ENCODE measurements around the gene SRSF2. TPM values are rescaled to one million over a fixed set of nuclear protein-coding genes. Genes with fewer than 3 reads are reported as not detected.
"Not testable (repeated sequence)": the region's sequence is repeated elsewhere in the genome, so short reads cannot be mapped to it uniquely, and the experiment has no call there.

The SRSF2 gene
- total RNA-seq, 2 experiments from 2014 or later = 376 to 384 TPM

GRCh38 chr17:76725580-76726230, 11.4 kb downstream of the SRSF2 start:
- POLR2A ChIA-PET = interaction anchor here (1.0 to 5.6 kb wide), 9 partner anchors 9 to 169 kb away, joined by 3 to 100 read pairs (median 11); partner anchors contain the start of genes MFSD11 and SRSF2
- Mint-ChIP-seq H3K9me3 (no peaks in the 10 kb centered on the region), H3K27me3 (no peaks in the 10 kb centered on the region), H3K36me3 (peaks cover 43% of the 10 kb centered on the region), H3K4me3 (peak overlapping the region; percentile 99), H3K27ac (peak overlapping the region; percentile 95), H3K4me1 (peaks cover 40% of the 10 kb centered on the region)
- DNase-seq (peak; percentile 82), ATAC-seq (ENCODE audit: low read depth) (peak; percentile 25)

GRCh38 chr17:76723812-76724211, 13.3 kb downstream of the SRSF2 start:
- no peak overlapping the region for H3K27ac Mint-ChIP-seq
- no peak for ATAC-seq (ENCODE audit: low read depth)
- H3K4me1 Mint-ChIP-seq = peaks cover 35% of the 10 kb centered on the region
- H3K27me3 Mint-ChIP-seq = no peaks in the 10 kb centered on the region
- peaks cover 46% of the 10 kb centered on the region for H3K36me3 Mint-ChIP-seq
- no peaks in the 10 kb centered on the region for H3K9me3 Mint-ChIP-seq
- POLR2A ChIA-PET = interaction anchor here (4.9 kb wide), 1 partner anchor 13 kb away, joined by 100 read pairs; the partner anchor contains the start of genes MFSD11 and SRSF2
- peak overlapping the region; percentile 99 for H3K4me3 Mint-ChIP-seq
- no peak for DNase-seq

GRCh38 chr17:76722977-76723376, 14.2 kb downstream of the SRSF2 start:
- Mint-ChIP-seq H3K36me3 (peaks cover 49% of the 10 kb centered on the region), H3K4me3 (peak overlapping the region; percentile 48), H3K4me1 (peaks cover 37% of the 10 kb centered on the region)
- POLR2A ChIA-PET = interaction anchor here (0.6 kb wide), 1 partner anchor 13 kb away, joined by 10 read pairs; no protein-coding TSS in a partner anchor
- not testable (repeated sequence) for H3K27ac Mint-ChIP-seq; DNase-seq; H3K27me3 Mint-ChIP-seq; ATAC-seq (ENCODE audit: low read depth); H3K9me3 Mint-ChIP-seq

GRCh38 chr17:76722279-76722678, 14.9 kb downstream of the SRSF2 start:
- no peaks in the 10 kb centered on the region for H3K27me3 Mint-ChIP-seq
- peaks cover 35% of the 10 kb centered on the region for H3K4me1 Mint-ChIP-seq
- H3K9me3 Mint-ChIP-seq = no peaks in the 10 kb centered on the region
- H3K4me3 Mint-ChIP-seq = no peak overlapping the region
- DNase-seq (no peak), ATAC-seq (ENCODE audit: low read depth) (no peak)
- POLR2A ChIA-PET = no interaction called here
- H3K36me3 Mint-ChIP-seq = peaks cover 44% of the 10 kb centered on the region
- H3K27ac Mint-ChIP-seq = peak overlapping the region; percentile 34

GRCh38 chr17:76721463-76721862, 15.7 kb downstream of the SRSF2 start:
- no peak for DNase-seq
- no peaks in the 10 kb centered on the region for H3K9me3 Mint-ChIP-seq
- H3K27ac Mint-ChIP-seq = peak overlapping the region; percentile 5
- no peaks in the 10 kb centered on the region for H3K27me3 Mint-ChIP-seq
- POLR2A ChIA-PET = no interaction called here
- H3K36me3 Mint-ChIP-seq = peaks cover 45% of the 10 kb centered on the region
- ATAC-seq (ENCODE audit: low read depth) = no peak
- H3K4me1 Mint-ChIP-seq = peaks cover 42% of the 10 kb centered on the region
- H3K4me3 Mint-ChIP-seq = no peak overlapping the region

GRCh38 chr17:76720941-76721340, 16.2 kb downstream of the SRSF2 start:
- Mint-ChIP-seq H3K36me3 (peaks cover 48% of the 10 kb centered on the region), H3K27ac (peak overlapping the region; percentile 7), H3K4me1 (peaks cover 47% of the 10 kb centered on the region), H3K27me3 (no peaks in the 10 kb centered on the region), H3K9me3 (no peaks in the 10 kb centered on the region), H3K4me3 (no peak overlapping the region)
- ATAC-seq (ENCODE audit: low read depth) = no peak
- POLR2A ChIA-PET = no interaction called here
- DNase-seq = no peak

- H3K27ac Mint-ChIP-seq = no peak overlapping the region
- DNase-seq (no peak), ATAC-seq (ENCODE audit: low read depth) (no peak)
- no peak overlapping the region for H3K4me3 Mint-ChIP-seq
- peaks cover 49% of the 10 kb centered on the region for H3K36me3 Mint-ChIP-seq
- H3K27me3 Mint-ChIP-seq = no peaks in the 10 kb centered on the region
- H3K4me1 Mint-ChIP-seq = peaks cover 50% of the 10 kb centered on the region
- H3K9me3 Mint-ChIP-seq = no peaks in the 10 kb centered on the region
- POLR2A ChIA-PET = no interaction called here
Observed at GRCh38 chr17:76720211-76720610, 16.9 kb downstream of the SRSF2 start.

- H3K4me1 Mint-ChIP-seq = peaks cover 54% of the 10 kb centered on the region
- H3K36me3 Mint-ChIP-seq = peaks cover 43% of the 10 kb centered on the region
- POLR2A ChIA-PET = interaction anchor here (0.8 to 2.9 kb wide), 4 partner anchors 9 to 47 kb away, joined by 3 to 52 read pairs (median 17); partner anchors contain the start of genes JMJD6, METTL23, MFSD11 and SRSF2
- H3K9me3 Mint-ChIP-seq = no peaks in the 10 kb centered on the region
- no peak for ATAC-seq (ENCODE audit: low read depth)
- H3K27me3 Mint-ChIP-seq = no peaks in the 10 kb centered on the region
- no peak for DNase-seq
- H3K27ac Mint-ChIP-seq = no peak overlapping the region
- H3K4me3 Mint-ChIP-seq = no peak overlapping the region
Observed at GRCh38 chr17:76718516-76718915, 18.6 kb downstream of the SRSF2 start.

- H3K27ac Mint-ChIP-seq = peak overlapping the region; percentile 94
- POLR2A ChIA-PET = interaction anchor here (2.0 to 2.9 kb wide), 3 partner anchors 11 to 19 kb away, joined by 5 to 52 read pairs (median 30); partner anchors contain the start of genes JMJD6, METTL23, MFSD11 and SRSF2
- H3K4me3 Mint-ChIP-seq = peak overlapping the region; percentile 77
Observed at GRCh38 chr17:76716839-76717215, 20.3 kb downstream of the SRSF2 start.

GRCh38 chr17:76716146-76716838, 20.8 kb downstream of the SRSF2 start:
- POLR2A ChIA-PET = interaction anchor here (1.0 to 2.9 kb wide), 4 partner anchors 11 to 37 kb away, joined by 4 to 52 read pairs (median 18); partner anchors contain the start of genes JMJD6, METTL23, MFSD11 and SRSF2
- peak overlapping the region; percentile 94 for H3K27ac Mint-ChIP-seq
- peaks cover 56% of the 10 kb centered on the region for H3K4me1 Mint-ChIP-seq
- ATAC-seq (ENCODE audit: low read depth) (peak; percentile 91), DNase-seq (peak; percentile 62)
- H3K9me3 Mint-ChIP-seq = no peaks in the 10 kb centered on the region
- peak overlapping the region; percentile 77 for H3K4me3 Mint-ChIP-seq
- peaks cover 28% of the 10 kb centered on the region for H3K36me3 Mint-ChIP-seq
- H3K27me3 Mint-ChIP-seq = no peaks in the 10 kb centered on the region

More at GRCh38 chr17:76716839-76717215, 20.3 kb downstream of the SRSF2 start:
- H3K36me3 Mint-ChIP-seq = peaks cover 32% of the 10 kb centered on the region
- peaks cover 54% of the 10 kb centered on the region for H3K4me1 Mint-ChIP-seq
- ATAC-seq (ENCODE audit: low read depth) (no peak), DNase-seq (no peak)
- no peaks in the 10 kb centered on the region for H3K27me3 Mint-ChIP-seq
- no peaks in the 10 kb centered on the region for H3K9me3 Mint-ChIP-seq

- peaks cover 24% of the 10 kb centered on the region for H3K36me3 Mint-ChIP-seq
- no peaks in the 10 kb centered on the region for H3K27me3 Mint-ChIP-seq
- peak overlapping the region; percentile 77 for H3K4me3 Mint-ChIP-seq
- ATAC-seq (ENCODE audit: low read depth) = no peak
- H3K4me1 Mint-ChIP-seq = peaks cover 55% of the 10 kb centered on the region
- no peaks in the 10 kb centered on the region for H3K9me3 Mint-ChIP-seq
- H3K27ac Mint-ChIP-seq = peak overlapping the region; percentile 94
- POLR2A ChIA-PET = interaction anchor here (1.0 to 2.9 kb wide), 5 partner anchors 12 to 38 kb away, joined by 4 to 52 read pairs (median 20); partner anchors contain the start of genes JMJD6, METTL23, MFSD11 and SRSF2
- DNase-seq = no peak
Observed at GRCh38 chr17:76715496-76715830, 21.7 kb downstream of the SRSF2 start.

GRCh38 chr17:76714822-76715495, 22.2 kb downstream of the SRSF2 start:
- ATAC-seq (ENCODE audit: low read depth) (no peak), DNase-seq (peak; percentile 77)
- Mint-ChIP-seq H3K9me3 (no peaks in the 10 kb centered on the region), H3K36me3 (peaks cover 21% of the 10 kb centered on the region), H3K4me1 (peaks cover 55% of the 10 kb centered on the region), H3K27ac (peak overlapping the region; percentile 94), H3K27me3 (no peaks in the 10 kb centered on the region), H3K4me3 (peak overlapping the region; percentile 77)
- POLR2A ChIA-PET = interaction anchor here (2.7 kb wide), 1 partner anchor 12 kb away, joined by 20 read pairs; the partner anchor contains the start of genes JMJD6 and METTL23

- Mint-ChIP-seq H3K4me3 (no peak overlapping the region), H3K9me3 (no peaks in the 10 kb centered on the region), H3K27ac (peak overlapping the region; percentile 2), H3K4me1 (peaks cover 59% of the 10 kb centered on the region), H3K36me3 (peaks cover 19% of the 10 kb centered on the region), H3K27me3 (no peaks in the 10 kb centered on the region)
- DNase-seq (no peak), ATAC-seq (ENCODE audit: low read depth) (no peak)
- POLR2A ChIA-PET = interaction anchor here (1.3 to 2.7 kb wide), 5 partner anchors 10 to 43 kb away, joined by 4 to 20 read pairs (median 9); partner anchors contain the start of genes JMJD6, METTL23 and SRSF2
Observed at GRCh38 chr17:76714336-76714735, 22.8 kb downstream of the SRSF2 start.

Measured in activated naive CD8-positive, alpha-beta T cell treated with anti-CD3 and anti-CD28 coated beads, Interleukin-2, amount 10 ng/mL, durations not matched to agents 7 days and 5 days (primary cell).